SKM-1 treated with dmso at 0.1 percent for 144 hours (cell line): ENCODE data around the gene NBPF1.
"Not testable (repeated sequence)": the region's sequence is repeated elsewhere in the genome, so short reads cannot be mapped to it uniquely, and the experiment has no call there.

ENCODE experiments used
- DNase-seq: peaks from one replicate; lab custom pipeline; 2025; ENCODE audit not compliant: unreplicated experiment; lab: John Stamatoyannopoulos, UW

The NBPF1 gene

GRCh38 chr1:16613185-16614147, at the start of gene NBPF1:
Gene NBPF1 (minus strand): TSS chr1:16613564.
- peak; percentile 97 for DNase-seq

DNA sequence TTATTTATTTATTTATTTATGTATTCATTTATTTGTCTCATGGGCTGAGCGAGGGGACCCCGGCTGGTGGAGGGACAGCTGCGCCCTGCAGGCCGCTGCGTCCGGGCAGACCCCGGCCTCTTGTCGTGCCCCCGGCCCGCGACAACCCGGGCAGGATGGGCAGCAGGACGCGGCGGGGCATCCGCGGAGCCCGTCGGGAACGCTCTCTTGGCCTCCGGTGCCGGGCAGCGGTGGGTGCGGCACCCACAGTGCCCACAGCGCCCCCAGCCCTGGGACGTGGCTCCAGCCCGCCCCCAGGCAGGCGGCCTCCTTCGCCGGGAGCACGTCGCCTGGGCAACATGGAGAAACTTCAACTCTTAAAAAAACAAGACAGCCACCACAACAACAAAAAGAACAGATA, 44.9 kb upstream of the NBPF1 start:
- not testable (repeated sequence) for DNase-seq

- DNase-seq, result not testable (repeated sequence)
Observed at GRCh38 chr1:16656981-16657683, 43.8 kb upstream of the NBPF1 start.

DNA sequence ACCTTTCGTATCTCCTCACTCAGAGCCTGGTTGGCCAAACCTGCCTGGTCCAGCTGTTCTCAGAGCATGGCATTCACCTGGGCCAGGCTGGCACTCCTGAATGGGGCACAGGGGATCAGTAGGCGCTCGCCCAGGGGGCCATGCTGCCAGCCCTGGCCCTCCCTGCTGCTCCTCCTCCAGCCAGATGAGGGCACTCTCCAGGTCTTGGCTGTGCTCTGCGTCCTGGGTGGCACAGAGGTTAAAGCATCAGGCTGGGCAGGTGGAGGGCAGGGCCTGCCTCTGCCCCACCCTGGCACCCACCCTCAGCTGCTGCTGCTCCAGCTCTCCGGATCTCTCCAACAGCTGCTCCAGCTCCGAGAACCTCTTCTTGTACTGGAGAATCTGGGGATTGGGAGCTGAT, 43.2 kb upstream of the NBPF1 start:
- DNase-seq, result not testable (repeated sequence)

GRCh38 chr1:16651560-16651959, 38.2 kb upstream of the NBPF1 start:
- not testable (repeated sequence) for DNase-seq

- not testable (repeated sequence) for DNase-seq
Observed at GRCh38 chr1:16649960-16650359, 36.6 kb upstream of the NBPF1 start.

DNA sequence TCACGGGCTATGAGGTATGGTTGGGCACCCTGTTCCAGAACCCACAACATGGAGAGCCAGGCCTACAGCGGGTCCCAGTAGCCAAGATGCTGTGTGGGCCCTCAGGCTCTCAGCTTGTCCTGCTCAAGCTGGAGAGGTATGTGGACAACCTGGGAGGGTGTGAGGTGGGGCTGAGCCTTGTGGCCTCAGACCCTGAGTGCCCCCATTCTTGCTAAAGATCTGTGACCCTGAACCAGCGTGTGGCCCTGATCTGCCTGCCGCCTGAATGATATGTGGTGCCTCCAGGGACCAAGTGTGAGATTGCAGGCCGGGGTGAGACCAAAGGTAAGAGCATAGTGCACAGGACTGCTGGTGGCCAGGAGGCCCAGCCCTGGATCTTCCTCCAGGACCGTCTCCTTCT, 36.0 kb upstream of the NBPF1 start:
- DNase-seq, result not testable (repeated sequence)

GRCh38 chr1:16648756-16649155, 35.4 kb upstream of the NBPF1 start:
- DNase-seq, result not testable (repeated sequence)

- not testable (repeated sequence) for DNase-seq
Observed at GRCh38 chr1:16648250-16648649, 34.9 kb upstream of the NBPF1 start.

- not testable (repeated sequence) for DNase-seq
Observed at GRCh38 chr1:16647179-16648176, 34.1 kb upstream of the NBPF1 start.

DNA sequence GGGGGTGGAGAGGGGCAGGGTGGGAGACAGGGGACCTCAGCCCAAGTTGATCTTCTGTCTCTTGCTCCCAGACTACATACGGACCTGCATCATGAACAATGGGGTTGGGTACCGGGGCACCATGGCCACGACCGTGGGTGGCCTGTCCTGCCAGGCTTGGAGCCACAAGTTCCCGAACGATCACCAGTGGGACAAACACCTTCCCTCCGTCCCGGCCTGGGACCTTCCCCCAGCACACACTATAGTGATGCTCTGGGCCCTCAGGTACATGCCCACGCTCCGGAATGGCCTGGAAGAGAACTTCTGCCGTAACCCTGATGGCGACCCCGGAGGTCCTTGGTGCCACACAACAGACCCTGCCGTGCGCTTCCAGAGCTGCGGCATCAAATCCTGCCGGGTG, 33.4 kb upstream of the NBPF1 start:
- DNase-seq, result not testable (repeated sequence)

GRCh38 chr1:16646061-16646664, 32.8 kb upstream of the NBPF1 start:
- not testable (repeated sequence) for DNase-seq

- not testable (repeated sequence) for DNase-seq
Observed at GRCh38 chr1:16645271-16646060, 32.1 kb upstream of the NBPF1 start.

DNA sequence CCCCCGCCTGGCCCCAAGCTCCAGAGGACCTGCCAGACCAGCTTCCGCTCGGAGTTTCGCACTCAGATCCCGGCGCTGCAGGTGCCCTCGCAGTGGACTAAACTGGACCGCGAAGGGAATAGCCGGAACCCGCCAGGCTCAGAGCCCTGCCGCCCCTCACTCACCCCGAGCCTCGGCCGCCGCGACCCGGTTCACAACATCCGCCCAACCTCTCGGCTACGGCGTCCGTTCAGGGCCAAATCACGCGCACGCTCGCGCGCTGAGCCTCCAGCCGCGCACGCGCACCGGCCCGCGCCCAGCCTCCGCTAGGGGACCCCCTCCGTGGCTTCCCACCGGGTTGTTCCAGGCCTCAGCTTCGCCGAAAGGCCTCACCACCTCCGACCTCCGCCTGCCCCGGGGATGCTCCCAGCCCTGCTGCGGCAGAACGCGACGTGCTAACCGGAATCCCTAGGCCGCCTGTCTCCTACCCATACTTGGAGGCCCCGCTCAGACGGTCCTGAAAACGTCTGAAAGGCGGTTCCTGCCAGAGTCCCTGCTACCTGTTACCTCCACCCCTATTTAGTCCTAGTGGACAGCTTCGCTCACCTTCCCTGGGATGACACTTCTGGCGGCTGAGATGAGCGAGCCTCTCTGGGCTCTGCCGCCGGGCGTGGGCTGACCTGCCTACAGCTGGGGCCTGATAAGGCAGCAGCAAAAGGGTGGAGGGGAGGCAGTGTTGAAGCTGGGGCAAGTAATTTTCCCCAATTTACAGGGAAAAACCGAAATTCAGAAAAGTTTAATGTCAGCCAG, 31.3 kb upstream of the NBPF1 start:
- peak; percentile 89 for DNase-seq

GRCh38 chr1:16644193-16644481, 30.8 kb upstream of the NBPF1 start:
- DNase-seq, result no peak

DNA sequence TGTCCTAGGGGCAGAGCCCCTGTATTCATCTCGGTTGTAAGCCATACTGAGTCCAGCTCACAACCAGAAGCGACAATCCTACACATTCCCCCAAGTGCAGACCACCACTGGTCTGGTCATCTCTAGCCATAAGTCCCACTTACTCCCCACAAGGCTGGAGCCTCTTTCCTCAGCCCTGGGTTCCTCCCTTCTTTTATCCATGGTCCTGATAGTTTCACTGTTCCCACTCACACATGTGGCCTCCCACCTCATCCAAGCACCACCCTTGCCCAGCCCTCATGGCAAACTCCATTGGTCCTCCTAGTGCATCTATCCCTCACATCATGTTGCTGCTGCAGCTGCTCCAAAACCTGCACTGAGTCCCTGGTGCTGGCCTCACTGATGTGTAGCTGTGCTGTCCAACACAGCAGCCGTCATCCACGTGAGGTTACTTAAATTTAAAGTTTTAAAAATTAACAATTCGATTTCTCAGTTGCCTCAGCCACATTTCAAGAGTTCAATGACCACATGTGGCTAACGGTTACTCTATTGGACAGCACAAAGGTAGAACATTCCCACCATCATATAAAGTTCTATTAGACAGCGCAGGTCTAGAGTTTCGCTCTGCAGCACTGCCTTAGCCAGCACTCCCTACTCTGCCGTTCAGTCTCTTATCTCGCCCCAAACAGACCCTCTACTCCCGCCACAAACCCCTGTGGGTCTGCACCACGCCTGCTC, 30.3 kb upstream of the NBPF1 start:
- DNase-seq, result not testable (repeated sequence)

DNA sequence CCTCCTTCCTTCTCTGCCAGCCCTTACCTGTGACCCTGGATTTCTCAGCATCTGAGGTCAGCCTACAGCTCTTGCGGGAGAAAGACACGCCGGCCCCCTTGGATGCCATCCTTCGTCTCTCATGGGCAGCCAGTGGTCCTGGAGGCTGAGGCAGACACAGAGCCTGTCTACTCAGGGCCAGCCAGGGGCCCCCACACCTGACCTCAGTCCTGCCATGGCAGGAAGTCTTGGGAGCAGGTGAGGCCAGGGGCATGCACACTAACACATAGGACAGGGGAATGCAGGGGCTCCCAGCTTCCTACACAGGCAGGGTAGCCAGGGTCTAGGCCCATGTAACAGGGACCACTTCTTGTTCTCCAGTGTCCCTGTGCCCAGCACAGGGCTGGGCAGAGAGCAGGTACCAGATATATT, 29.6 kb upstream of the NBPF1 start:
- not testable (repeated sequence) for DNase-seq
